ENCODE data around the gene NFAM1.

NFAM1 gene

GRCh38 chr22:42363892-42364291 lies 68.3 kb downstream of the NFAM1 start:
- no peak for DNase-seq (ENCODE audit: low spot score)
- TF ChIP-seq CTCF (IDR thresholded peaks at IDR 0.05; ENCODE audit: extremely low read depth, missing control alignments): no peak

GRCh38 chr22:42361523-42361922 lies 70.7 kb downstream of the NFAM1 start:
- TF ChIP-seq CTCF (IDR thresholded peaks at IDR 0.05; ENCODE audit: extremely low read depth, missing control alignments): no peak
- DNase-seq (ENCODE audit: low spot score): no peak

- DNase-seq (ENCODE audit: low spot score): no peak
- TF ChIP-seq CTCF (IDR thresholded peaks at IDR 0.05; ENCODE audit: extremely low read depth, missing control alignments): no peak
These were observed 71.9 kb downstream of the NFAM1 start for GRCh38 chr22:42360348-42360747.

GRCh38 chr22:42358643-42359558 lies 73.3 kb downstream of the NFAM1 start:
- TF ChIP-seq CTCF (IDR thresholded peaks at IDR 0.05; ENCODE audit: extremely low read depth, missing control alignments): no peak
- DNase-seq (ENCODE audit: low spot score): no peak

- no peak for DNase-seq (ENCODE audit: low spot score)
- TF ChIP-seq CTCF (IDR thresholded peaks at IDR 0.05; ENCODE audit: extremely low read depth, missing control alignments): no peak
These were observed 74.4 kb downstream of the NFAM1 start for GRCh38 chr22:42357634-42358296.

- TF ChIP-seq CTCF (IDR thresholded peaks at IDR 0.05; ENCODE audit: extremely low read depth, missing control alignments): no peak
- DNase-seq (ENCODE audit: low spot score): no peak
These were observed 75.0 kb downstream of the NFAM1 start for GRCh38 chr22:42357221-42357620.

- no peak for TF ChIP-seq CTCF (IDR thresholded peaks at IDR 0.05; ENCODE audit: extremely low read depth, missing control alignments)
These were observed 75.7 kb downstream of the NFAM1 start for GRCh38 chr22:42356533-42356932.

More at GRCh38 chr22:42356533-42356932, 75.7 kb downstream of the NFAM1 start:
- no peak for DNase-seq (ENCODE audit: low spot score)

All from GM20000 (cell line).